Measurements from ENCODE around the gene CD164L2.

CD164L2 gene

GRCh38 chr1:27377760-27378495 is 5.2 kb downstream of the CD164L2 start:
- Histone ChIP-seq H3K9ac (ENCODE audit: low read length in 5 of 5) (no peak overlapping the region), H3K27ac (ENCODE audit: low read depth, low read length) (no peak overlapping the region), H3K36me3 (ENCODE audit: control insufficient read depth in 5 of 5, insufficient read depth in 5 of 5, low read length in 5 of 5) (no peaks in the 10 kb centered on the region), H3K4me1 (ENCODE audit: control insufficient read depth in 5 of 5, insufficient read depth in 5 of 5, low read length in 5 of 5) (peaks cover 0 to 43% (median 4%) of the 10 kb centered on the region in 5 donors), H3K27me3 (ENCODE audit: control insufficient read depth in 5 of 5, insufficient read depth in 4 of 5, low read length in 5 of 5) (peaks cover 0 to 9% (median 0%) of the 10 kb centered on the region in 5 donors), H3K9me3 (ENCODE audit: control insufficient read depth in 5 of 5, low read length in 5 of 5) (no peaks in the 10 kb centered on the region), H3K4me3 (ENCODE audit: low read depth in 1 of 5, low read length in 5 of 5) (no peak overlapping the region)

GRCh38 chr1:27374362-27375086 is 8.6 kb downstream of the CD164L2 start, which contains the start of gene FCN3:
Gene FCN3 (minus strand): TSS chr1:27374824. CDS start chr1:27374818, 6 bp downstream.
- peaks cover 0 to 43% (median 4%) of the 10 kb centered on the region in 5 donors for H3K4me1 ChIP-seq (ENCODE audit: control insufficient read depth in 5 of 5, insufficient read depth in 5 of 5, low read length in 5 of 5)
- no peaks in the 10 kb centered on the region for H3K9me3 ChIP-seq (ENCODE audit: control insufficient read depth in 5 of 5, low read length in 5 of 5)
- no peaks in the 10 kb centered on the region for H3K36me3 ChIP-seq (ENCODE audit: control insufficient read depth in 5 of 5, insufficient read depth in 5 of 5, low read length in 5 of 5)
- H3K4me3 ChIP-seq (ENCODE audit: low read depth in 1 of 5, low read length in 5 of 5) = no peak within 1 kb of the TSS
- H3K27ac ChIP-seq (ENCODE audit: low read depth, low read length) = no peak within 1 kb of the TSS
- H3K27me3 ChIP-seq (ENCODE audit: control insufficient read depth in 5 of 5, insufficient read depth in 4 of 5, low read length in 5 of 5) = no peaks in the 10 kb centered on the region
- H3K9ac ChIP-seq (ENCODE audit: low read length in 5 of 5) = no peak within 1 kb of the TSS

DNA sequence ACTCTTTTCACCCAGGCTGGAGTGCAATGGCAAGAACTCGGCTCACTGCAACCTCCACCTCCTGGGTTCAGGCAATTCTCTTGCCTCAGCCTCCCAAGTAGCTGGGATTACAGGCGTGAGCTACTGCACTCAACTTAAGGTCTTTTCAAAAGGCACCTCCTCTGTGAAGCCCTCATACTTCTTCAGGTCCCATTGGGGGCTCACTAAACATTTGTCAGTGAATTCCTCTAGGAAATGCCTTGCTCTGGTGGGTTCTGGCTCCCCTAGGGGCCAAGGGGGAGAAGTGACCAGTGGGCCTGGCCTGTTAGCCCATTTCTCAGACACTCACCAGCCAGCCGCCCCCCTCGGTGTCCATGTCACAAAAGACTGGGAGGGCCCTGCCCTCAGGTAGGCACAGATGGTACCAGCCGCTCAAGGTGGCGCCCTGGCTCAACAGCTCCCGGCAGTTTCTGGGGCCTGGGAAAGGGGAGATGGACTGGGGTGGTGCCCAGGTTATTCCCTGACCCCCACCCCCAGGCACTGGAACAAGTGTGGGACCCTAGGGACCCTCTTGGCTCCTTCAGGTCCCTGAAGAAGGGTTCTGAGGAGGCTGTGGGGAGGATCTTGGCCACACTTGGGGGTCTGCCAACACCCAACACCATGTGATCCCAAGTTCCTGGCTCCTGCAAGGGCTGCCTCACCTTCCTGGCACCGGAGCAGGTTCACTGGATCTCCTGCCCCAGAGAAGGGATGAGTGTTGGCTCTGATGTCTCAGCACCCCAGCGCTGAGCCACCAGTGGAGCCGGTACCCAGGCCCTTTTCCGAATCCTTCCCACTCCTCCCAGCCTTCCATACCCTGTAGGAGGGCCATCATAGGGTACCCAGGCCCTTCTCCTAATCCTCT is 10.1 kb downstream of the CD164L2 start:
- Histone ChIP-seq H3K4me3 (ENCODE audit: low read depth in 1 of 5, low read length in 5 of 5) (no peak overlapping the region), H3K36me3 (ENCODE audit: control insufficient read depth in 5 of 5, insufficient read depth in 5 of 5, low read length in 5 of 5) (no peaks in the 10 kb centered on the region)

DNA sequence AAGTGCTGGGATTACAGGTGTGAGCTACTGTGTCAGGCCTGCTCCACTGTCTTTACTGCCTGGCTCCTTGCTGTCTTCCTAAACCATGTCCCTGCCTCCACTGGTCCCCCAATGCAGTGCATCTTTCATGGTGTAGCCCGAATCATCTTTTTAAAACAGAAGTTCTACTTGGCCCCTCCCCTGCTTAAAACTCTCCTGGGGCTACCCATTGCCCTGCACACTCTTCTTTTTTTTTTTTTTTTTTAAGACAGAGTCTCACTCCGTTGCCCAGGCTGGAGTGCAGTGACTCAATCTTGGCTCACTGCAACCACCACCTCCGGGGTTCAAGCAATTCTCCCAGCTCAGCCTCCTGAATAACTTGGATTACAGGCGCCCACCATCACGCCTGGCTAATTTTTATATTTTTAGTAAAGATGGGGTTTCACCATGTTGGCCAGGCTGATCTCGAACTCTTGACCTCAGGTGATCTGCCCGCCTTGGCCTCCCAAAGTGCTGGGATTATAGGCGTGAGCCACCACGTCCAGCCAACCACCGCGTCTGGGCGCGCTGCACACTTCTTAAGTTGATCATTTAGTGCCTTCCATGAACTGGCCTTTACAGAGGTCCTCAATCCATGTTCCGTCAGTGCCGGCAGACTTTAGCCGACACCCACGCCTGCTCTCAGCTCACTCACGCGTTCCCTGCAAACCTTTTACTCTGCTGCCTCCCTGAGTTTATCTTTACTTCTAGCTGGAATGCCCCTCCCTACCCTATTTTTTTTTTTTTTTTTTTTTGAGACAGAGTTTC is 10.9 kb downstream of the CD164L2 start:
- H3K27me3 ChIP-seq (ENCODE audit: control insufficient read depth in 5 of 5, insufficient read depth in 4 of 5, low read length in 5 of 5) = no peaks in the 10 kb centered on the region
- no peak overlapping the region for H3K27ac ChIP-seq (ENCODE audit: low read depth, low read length)
- no peaks in the 10 kb centered on the region for H3K36me3 ChIP-seq (ENCODE audit: control insufficient read depth in 5 of 5, insufficient read depth in 5 of 5, low read length in 5 of 5)
- H3K4me1 ChIP-seq (ENCODE audit: control insufficient read depth in 5 of 5, insufficient read depth in 5 of 5, low read length in 5 of 5) = peaks cover 6 to 52% (median 16%) of the 10 kb centered on the region in 5 donors
- no peak overlapping the region for H3K4me3 ChIP-seq (ENCODE audit: low read depth in 1 of 5, low read length in 5 of 5)
- no peaks in the 10 kb centered on the region for H3K9me3 ChIP-seq (ENCODE audit: control insufficient read depth in 5 of 5, low read length in 5 of 5)
- no peak overlapping the region for H3K9ac ChIP-seq (ENCODE audit: low read length in 5 of 5)

More for the DNA sequence above, 10.1 kb downstream of the CD164L2 start:
- H3K4me1 ChIP-seq (ENCODE audit: control insufficient read depth in 5 of 5, insufficient read depth in 5 of 5, low read length in 5 of 5) = peaks cover 2 to 50% (median 8%) of the 10 kb centered on the region in 5 donors
- H3K27ac ChIP-seq (ENCODE audit: low read depth, low read length) = no peak overlapping the region
- no peaks in the 10 kb centered on the region for H3K9me3 ChIP-seq (ENCODE audit: control insufficient read depth in 5 of 5, low read length in 5 of 5)
- no peaks in the 10 kb centered on the region for H3K27me3 ChIP-seq (ENCODE audit: control insufficient read depth in 5 of 5, insufficient read depth in 4 of 5, low read length in 5 of 5)
- no peak overlapping the region for H3K9ac ChIP-seq (ENCODE audit: low read length in 5 of 5)

DNA sequence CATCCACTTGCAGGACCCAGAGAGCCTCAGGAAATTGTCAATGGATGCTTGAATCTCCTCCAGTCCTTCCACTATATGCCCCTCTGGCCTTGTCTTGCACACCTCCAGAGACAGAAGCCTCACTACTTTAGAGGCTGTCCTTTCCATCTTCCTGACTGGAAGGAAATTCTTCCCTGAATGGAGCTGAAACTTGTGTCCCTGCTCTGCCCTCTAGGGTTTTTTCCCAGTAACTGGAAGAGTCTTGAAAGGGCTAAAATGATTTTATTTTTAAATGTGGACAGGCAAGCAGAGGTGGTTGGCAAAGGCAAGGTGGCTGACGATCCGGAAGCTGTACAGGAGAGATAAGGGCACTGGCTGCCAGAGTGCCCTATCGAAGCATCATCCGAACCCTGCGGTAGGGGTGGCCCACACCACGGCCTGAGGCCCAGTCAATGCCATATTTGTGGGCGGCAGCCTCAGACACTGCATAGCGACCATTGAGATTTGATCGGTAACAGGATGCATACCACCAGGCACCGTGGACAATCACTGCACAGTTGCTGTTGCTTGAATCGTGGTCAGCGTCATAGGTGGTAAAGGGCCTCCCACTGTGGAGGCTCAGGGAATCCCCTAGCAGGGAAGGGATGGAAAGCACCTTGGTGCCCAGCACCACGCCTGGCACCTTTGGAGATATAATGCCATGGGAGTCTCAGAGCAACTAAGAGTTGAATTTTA is 14.1 kb downstream of the CD164L2 start:
- no peak overlapping the region for H3K9ac ChIP-seq (ENCODE audit: low read length in 5 of 5)
- no peaks in the 10 kb centered on the region for H3K27me3 ChIP-seq (ENCODE audit: control insufficient read depth in 5 of 5, insufficient read depth in 4 of 5, low read length in 5 of 5)
- no peak overlapping the region for H3K4me3 ChIP-seq (ENCODE audit: low read depth in 1 of 5, low read length in 5 of 5)
- peaks cover 0 to 9% (median 3%) of the 10 kb centered on the region in 5 donors for H3K36me3 ChIP-seq (ENCODE audit: control insufficient read depth in 5 of 5, insufficient read depth in 5 of 5, low read length in 5 of 5)
- H3K9me3 ChIP-seq (ENCODE audit: control insufficient read depth in 5 of 5, low read length in 5 of 5) = no peaks in the 10 kb centered on the region
- H3K4me1 ChIP-seq (ENCODE audit: control insufficient read depth in 5 of 5, insufficient read depth in 5 of 5, low read length in 5 of 5) = peaks cover 12 to 47% (median 30%) of the 10 kb centered on the region in 5 donors
- no peak overlapping the region for H3K27ac ChIP-seq (ENCODE audit: low read depth, low read length)

- Histone ChIP-seq H3K9me3 (ENCODE audit: control insufficient read depth in 5 of 5, low read length in 5 of 5) (no peaks in the 10 kb centered on the region), H3K9ac (ENCODE audit: low read length in 5 of 5) (peak overlapping the region; percentile 14 to 94 (median 86)), H3K4me3 (ENCODE audit: low read depth in 1 of 5, low read length in 5 of 5) (peak overlapping the region; percentile 76 to 81 (median 77)), H3K4me1 (ENCODE audit: control insufficient read depth in 5 of 5, insufficient read depth in 5 of 5, low read length in 5 of 5) (peaks cover 12 to 43% (median 29%) of the 10 kb centered on the region in 5 donors), H3K27me3 (ENCODE audit: control insufficient read depth in 5 of 5, insufficient read depth in 4 of 5, low read length in 5 of 5) (no peaks in the 10 kb centered on the region), H3K36me3 (ENCODE audit: control insufficient read depth in 5 of 5, insufficient read depth in 5 of 5, low read length in 5 of 5) (peaks cover 0 to 26% (median 21%) of the 10 kb centered on the region in 5 donors), H3K27ac (ENCODE audit: low read depth, low read length) (peak overlapping the region; percentile 95)
Measured at GRCh38 chr1:27367160-27367650, 15.9 kb downstream of the CD164L2 start.

DNA sequence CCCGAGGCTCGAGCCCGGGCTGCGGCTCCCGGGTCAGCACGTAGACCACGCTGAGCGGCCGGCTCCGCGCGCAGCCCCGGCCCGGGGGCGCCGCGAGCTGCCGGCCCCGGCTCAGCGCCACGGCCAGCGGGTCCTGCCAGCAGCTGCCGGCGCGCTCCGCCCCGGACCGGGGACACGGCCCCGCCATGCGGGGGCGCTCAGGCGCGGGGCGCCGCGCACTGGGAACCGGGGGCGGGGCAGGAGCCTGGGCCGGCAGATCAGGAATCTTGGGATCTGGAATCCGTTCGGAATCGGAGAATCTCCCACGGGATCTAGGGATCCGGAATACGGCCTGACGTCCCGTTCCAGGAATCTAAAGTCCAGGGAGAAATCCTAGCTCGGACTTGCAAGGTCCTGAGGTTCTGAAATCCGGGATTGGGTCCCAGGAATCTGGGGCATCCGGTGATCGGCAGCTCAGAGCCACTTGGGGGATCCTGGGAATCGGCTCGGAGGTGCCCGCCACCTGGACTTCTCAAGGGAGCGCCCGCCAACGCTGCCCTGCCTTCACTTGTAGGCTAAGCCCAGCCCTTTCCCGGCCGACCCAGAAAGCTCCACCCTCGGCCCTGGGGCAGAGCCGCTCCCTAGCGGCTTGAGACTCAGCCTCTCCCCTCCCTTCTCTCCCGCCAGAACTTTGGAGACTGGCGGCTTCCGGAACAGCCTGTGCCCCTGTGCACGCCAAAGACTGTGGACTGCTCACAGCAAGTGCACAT is 16.5 kb downstream of the CD164L2 start, which contains the start of gene MAP3K6:
MAP3K6 (minus strand) TSS at position 551 of the 749 bp plus-strand sequence; CDS start at position 187, 364 bp downstream.
- peaks cover 0 to 33% (median 27%) of the 10 kb centered on the region in 5 donors for H3K36me3 ChIP-seq (ENCODE audit: control insufficient read depth in 5 of 5, insufficient read depth in 5 of 5, low read length in 5 of 5)
- peaks cover 12 to 43% (median 29%) of the 10 kb centered on the region in 5 donors for H3K4me1 ChIP-seq (ENCODE audit: control insufficient read depth in 5 of 5, insufficient read depth in 5 of 5, low read length in 5 of 5)
- H3K9me3 ChIP-seq (ENCODE audit: control insufficient read depth in 5 of 5, low read length in 5 of 5) = no peaks in the 10 kb centered on the region
- no peaks in the 10 kb centered on the region for H3K27me3 ChIP-seq (ENCODE audit: control insufficient read depth in 5 of 5, insufficient read depth in 4 of 5, low read length in 5 of 5)
- H3K4me3 ChIP-seq (ENCODE audit: low read depth in 1 of 5, low read length in 5 of 5) = peak within 1 kb of the TSS; percentile 77 to 81 (median 79)
- peak within 1 kb of the TSS; percentile 95 for H3K27ac ChIP-seq (ENCODE audit: low read depth, low read length)
- H3K9ac ChIP-seq (ENCODE audit: low read length in 5 of 5) = peak within 1 kb of the TSS; percentile 77 to 94 (median 86)

DNA sequence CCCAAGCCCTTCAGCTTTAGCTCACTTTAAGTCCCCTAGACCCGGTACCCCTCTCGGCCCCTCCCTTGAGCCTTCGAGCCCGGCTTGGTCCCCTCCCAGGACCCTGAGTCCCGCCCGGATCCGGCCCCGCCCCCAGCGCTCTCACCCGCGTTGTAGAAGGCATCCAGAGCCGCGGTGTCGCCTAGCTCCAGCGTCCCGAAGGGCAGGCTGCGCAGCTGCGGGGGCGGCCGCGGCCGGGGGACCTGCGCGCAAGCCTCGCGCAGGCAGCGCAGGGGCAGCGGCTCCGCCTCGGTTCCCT is 17.1 kb downstream of the CD164L2 start:
- H3K4me1 ChIP-seq (ENCODE audit: control insufficient read depth in 5 of 5, insufficient read depth in 5 of 5, low read length in 5 of 5) = peaks cover 12 to 43% (median 29%) of the 10 kb centered on the region in 5 donors
- no peaks in the 10 kb centered on the region for H3K9me3 ChIP-seq (ENCODE audit: control insufficient read depth in 5 of 5, low read length in 5 of 5)

More for the DNA sequence above, 17.1 kb downstream of the CD164L2 start:
- Histone ChIP-seq H3K9ac (ENCODE audit: low read length in 5 of 5) (peak overlapping the region in 4 of 5 donors; percentile 81 to 93 (median 84)), H3K4me3 (ENCODE audit: low read depth in 1 of 5, low read length in 5 of 5) (peak overlapping the region; percentile 77 to 81 (median 79)), H3K27me3 (ENCODE audit: control insufficient read depth in 5 of 5, insufficient read depth in 4 of 5, low read length in 5 of 5) (no peaks in the 10 kb centered on the region), H3K27ac (ENCODE audit: low read depth, low read length) (peak overlapping the region; percentile 93), H3K36me3 (ENCODE audit: control insufficient read depth in 5 of 5, insufficient read depth in 5 of 5, low read length in 5 of 5) (peaks cover 0 to 38% (median 32%) of the 10 kb centered on the region in 5 donors)

Data from subcutaneous abdominal adipose tissue (tissue), 5 donors.